ENCODE data around the gene PHLDA3. TPM values are rescaled to one million over a fixed set of nuclear protein-coding genes. Genes with fewer than 3 reads are reported as not detected.
"Not testable (repeated sequence)": the region's sequence is repeated elsewhere in the genome, so short reads cannot be mapped to it uniquely, and the experiment has no call there.

PHLDA3 gene
- total RNA-seq, 1 donor from 2014 or later: 115 TPM

DNA sequence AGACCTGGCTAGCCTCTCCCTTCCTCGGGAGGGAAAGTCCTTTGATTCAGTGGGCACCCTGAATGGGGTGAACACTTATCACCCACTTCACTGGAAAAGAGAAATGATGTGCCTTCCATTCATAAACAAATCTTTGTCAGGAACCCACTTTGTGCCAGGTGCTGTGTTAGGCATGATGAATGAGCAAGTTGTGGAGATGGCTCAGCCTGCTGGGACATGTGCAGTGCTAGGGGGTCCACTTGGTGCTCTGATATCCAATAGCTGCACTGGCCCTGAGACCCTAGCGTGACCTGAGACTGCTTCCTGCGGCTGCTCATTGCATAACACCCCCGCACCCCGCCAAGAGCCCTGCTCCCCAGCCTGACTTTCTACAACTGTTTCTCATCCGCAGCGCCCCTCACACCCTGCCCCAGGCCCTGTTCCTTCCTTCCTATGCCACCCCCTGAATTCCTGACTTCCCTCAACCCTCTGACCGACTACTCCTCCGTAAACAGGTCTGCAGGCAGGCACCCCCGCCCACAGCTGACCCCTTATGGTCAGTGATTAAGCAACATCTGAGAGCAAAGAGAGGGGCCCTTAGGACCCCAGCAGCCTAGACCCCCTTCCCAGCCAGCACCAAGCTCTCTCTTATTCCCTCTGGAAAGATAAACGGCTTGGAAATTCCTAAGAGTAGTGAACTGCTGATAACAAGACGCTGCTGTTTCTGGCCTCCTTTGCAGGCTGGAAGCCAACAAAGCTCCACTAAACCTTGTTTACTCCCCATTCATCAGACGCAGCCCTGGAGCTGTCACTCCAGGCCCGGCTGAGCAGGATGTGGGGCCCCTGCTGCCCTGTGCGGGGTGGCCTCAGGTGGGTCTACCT lies 25.0 kb upstream of the PHLDA3 start:
- no peak for DNase-seq (ENCODE audit: low spot score)
- H3K27ac Mint-ChIP-seq (ENCODE audit: unreplicated experiment): peak overlapping the region; percentile 59
- H3K9me3 Mint-ChIP-seq (ENCODE audit: low read depth): no peaks in the 10 kb centered on the region
- peak overlapping the region; percentile 35 for H3K4me3 Mint-ChIP-seq (ENCODE audit: unreplicated experiment)
- no peak for TF ChIP-seq CTCF (IDR thresholded peaks at IDR 0.05)
- peaks cover 64% of the 10 kb centered on the region for H3K4me1 Mint-ChIP-seq (ENCODE audit: low read depth)
- no peaks in the 10 kb centered on the region for H3K27me3 Mint-ChIP-seq (ENCODE audit: low read depth)
- H3K36me3 Mint-ChIP-seq (ENCODE audit: low read depth): no peaks in the 10 kb centered on the region

DNA sequence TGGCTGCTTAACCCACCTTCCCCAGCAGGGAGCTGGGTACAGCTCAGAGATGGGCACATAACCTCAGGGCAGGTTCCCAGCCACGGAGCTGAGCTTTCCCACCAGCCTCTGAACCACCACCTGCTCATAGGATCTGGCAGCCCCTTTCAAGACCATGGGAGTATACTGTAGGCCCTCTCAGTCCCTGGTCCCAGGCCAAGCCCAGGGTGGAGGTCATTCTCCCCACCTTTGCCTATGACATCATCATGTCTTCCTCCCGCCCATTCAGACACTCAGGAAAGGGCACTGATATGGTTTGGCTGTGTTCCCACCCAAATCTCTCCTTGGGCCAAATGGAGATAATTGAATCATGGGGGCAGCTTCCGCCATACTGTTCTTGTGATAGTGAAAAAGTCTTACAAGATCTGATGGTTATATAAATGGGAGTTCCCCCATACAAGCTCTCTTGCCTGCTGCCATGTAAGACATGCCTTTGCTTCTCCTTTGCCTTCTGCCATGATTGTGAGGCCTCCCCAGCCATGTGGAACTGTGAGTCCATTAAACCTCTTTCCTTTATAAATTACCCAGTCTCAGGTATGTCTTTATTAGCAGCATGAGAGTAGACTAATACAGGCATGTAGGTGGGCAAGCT lies 24.2 kb upstream of the PHLDA3 start:
- H3K27ac Mint-ChIP-seq (ENCODE audit: unreplicated experiment); H3K9me3 Mint-ChIP-seq (ENCODE audit: low read depth); H3K4me3 Mint-ChIP-seq (ENCODE audit: unreplicated experiment); DNase-seq (ENCODE audit: low spot score); H3K27me3 Mint-ChIP-seq (ENCODE audit: low read depth); H3K36me3 Mint-ChIP-seq (ENCODE audit: low read depth): not testable (repeated sequence)
- H3K4me1 Mint-ChIP-seq (ENCODE audit: low read depth): peaks cover 73% of the 10 kb centered on the region

- no peak for TF ChIP-seq CTCF (IDR thresholded peaks at IDR 0.05)
These were observed 23.0 kb upstream of the PHLDA3 start for GRCh38 chr1:201491896-201492511.

GRCh38 chr1:201490708-201491131 lies 21.7 kb upstream of the PHLDA3 start:
- Mint-ChIP-seq H3K4me1 (ENCODE audit: low read depth) (peaks cover 83% of the 10 kb centered on the region), H3K9me3 (ENCODE audit: low read depth) (no peaks in the 10 kb centered on the region), H3K4me3 (ENCODE audit: unreplicated experiment) (no peak overlapping the region), H3K27ac (ENCODE audit: unreplicated experiment) (no peak overlapping the region), H3K27me3 (ENCODE audit: low read depth) (no peaks in the 10 kb centered on the region), H3K36me3 (ENCODE audit: low read depth) (no peaks in the 10 kb centered on the region)
- TF ChIP-seq CTCF (IDR thresholded peaks at IDR 0.05): no peak
- no peak for DNase-seq (ENCODE audit: low spot score)

More at GRCh38 chr1:201491896-201492511, 23.0 kb upstream of the PHLDA3 start:
- no peak for DNase-seq (ENCODE audit: low spot score)
- Mint-ChIP-seq H3K9me3 (ENCODE audit: low read depth) (no peaks in the 10 kb centered on the region), H3K36me3 (ENCODE audit: low read depth) (no peaks in the 10 kb centered on the region), H3K4me1 (ENCODE audit: low read depth) (peaks cover 81% of the 10 kb centered on the region), H3K27ac (ENCODE audit: unreplicated experiment) (peak overlapping the region; percentile 57), H3K27me3 (ENCODE audit: low read depth) (no peaks in the 10 kb centered on the region), H3K4me3 (ENCODE audit: unreplicated experiment) (no peak overlapping the region)

- H3K9me3 Mint-ChIP-seq (ENCODE audit: low read depth): no peaks in the 10 kb centered on the region
- H3K27ac Mint-ChIP-seq (ENCODE audit: unreplicated experiment): peak overlapping the region; percentile 81
- H3K27me3 Mint-ChIP-seq (ENCODE audit: low read depth): no peaks in the 10 kb centered on the region
- H3K4me3 Mint-ChIP-seq (ENCODE audit: unreplicated experiment): no peak overlapping the region
- DNase-seq (ENCODE audit: low spot score): no peak
- no peak for TF ChIP-seq CTCF (IDR thresholded peaks at IDR 0.05)
- H3K36me3 Mint-ChIP-seq (ENCODE audit: low read depth): no peaks in the 10 kb centered on the region
- H3K4me1 Mint-ChIP-seq (ENCODE audit: low read depth): peaks cover 79% of the 10 kb centered on the region
These were observed 20.8 kb upstream of the PHLDA3 start for GRCh38 chr1:201489643-201490261.
